Stimulated activated CD8-positive, alpha-beta memory T cell treated with anti-CD3 and anti-CD28 coated beads, Interleukin-15, amount 100 ng/mL, for 4 hours (primary cell): ENCODE data around the gene MPDU1.

ENCODE experiments used
- DNase-seq, 2 donors: peaks; one replicate each; pipeline ENCODE4 v3.0.0-alpha.2; 2020; ENCODE audit warnings: low read depth in 2 of 2

Gene MPDU1

GRCh38 chr17:7560172-7561027, 23.3 kb upstream of the MPDU1 start:
- DNase-seq: no peak

GRCh38 chr17:7561028-7561575, 22.6 kb upstream of the MPDU1 start:
- DNase-seq: peak; percentile 65 to 74

GRCh38 chr17:7561589-7562207, 22.0 kb upstream of the MPDU1 start, which contains the start of gene SENP3:
TSS of gene SENP3 (plus strand) at chr17:7561919. CDS start at chr17:7563077, 1,158 bp downstream.
- peak; percentile 75 to 86 for DNase-seq

- no peak for DNase-seq
These were observed 21.4 kb upstream of the MPDU1 start for GRCh38 chr17:7562208-7562605.

- DNase-seq: no peak
These were observed 20.4 kb upstream of the MPDU1 start for GRCh38 chr17:7563115-7563869.

GRCh38 chr17:7569571-7569970, 14.1 kb upstream of the MPDU1 start:
- no peak for DNase-seq

DNA sequence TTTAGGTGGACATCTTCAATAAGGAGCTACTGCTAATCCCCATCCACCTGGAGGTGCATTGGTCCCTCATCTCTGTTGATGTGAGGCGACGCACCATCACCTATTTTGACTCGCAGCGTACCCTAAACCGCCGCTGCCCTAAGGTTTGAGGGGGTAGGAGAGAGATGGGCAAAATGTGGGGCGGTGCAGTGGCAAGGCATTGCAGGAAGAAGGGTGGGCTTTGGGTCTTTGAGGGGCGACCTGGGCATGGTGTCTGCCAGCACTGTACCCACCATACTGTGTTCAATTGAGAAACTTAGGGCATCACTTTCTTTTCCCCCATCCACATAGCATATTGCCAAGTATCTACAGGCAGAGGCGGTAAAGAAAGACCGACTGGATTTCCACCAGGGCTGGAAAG, 13.3 kb upstream of the MPDU1 start:
- DNase-seq: no peak

DNA sequence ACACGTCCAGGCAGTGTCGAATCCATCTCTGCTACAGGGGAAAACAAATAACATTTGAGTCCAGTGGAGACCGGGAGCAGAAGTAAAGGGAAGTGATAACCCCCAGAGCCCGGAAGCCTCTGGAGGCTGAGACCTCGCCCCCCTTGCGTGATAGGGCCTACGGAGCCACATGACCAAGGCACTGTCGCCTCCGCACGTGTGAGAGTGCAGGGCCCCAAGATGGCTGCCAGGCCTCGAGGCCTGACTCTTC, 11.4 kb upstream of the MPDU1 start:
- DNase-seq: peak in 1 of 2 donors; percentile 99

GRCh38 chr17:7572588-7573323, 10.9 kb upstream of the MPDU1 start:
- peak in 1 of 2 donors; percentile 99 for DNase-seq

- DNase-seq: peak; percentile 86
These were observed 10.2 kb upstream of the MPDU1 start for GRCh38 chr17:7573324-7574080.

GRCh38 chr17:7574176-7574953, 9.3 kb upstream of the MPDU1 start:
- no peak for DNase-seq

DNA sequence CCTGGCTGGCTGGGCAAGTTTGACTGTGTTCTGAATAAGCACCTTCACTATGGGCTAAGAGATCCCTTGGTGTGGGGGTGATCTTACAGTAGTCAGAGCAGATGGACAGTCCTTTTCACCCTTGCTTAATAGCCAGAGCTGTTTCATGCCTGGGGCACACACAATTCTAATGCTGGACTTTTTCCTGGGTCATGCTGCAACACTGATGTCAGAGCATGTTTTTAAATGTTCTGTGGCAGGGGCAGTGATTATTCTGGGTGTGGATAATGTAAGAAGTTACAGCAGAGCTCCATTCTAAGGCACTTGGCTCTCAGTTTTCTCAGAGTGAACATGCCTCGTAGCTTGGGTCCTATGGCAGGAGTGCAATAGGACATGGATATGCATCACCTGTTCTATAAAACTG, 8.2 kb upstream of the MPDU1 start:
- DNase-seq: no peak

DNA sequence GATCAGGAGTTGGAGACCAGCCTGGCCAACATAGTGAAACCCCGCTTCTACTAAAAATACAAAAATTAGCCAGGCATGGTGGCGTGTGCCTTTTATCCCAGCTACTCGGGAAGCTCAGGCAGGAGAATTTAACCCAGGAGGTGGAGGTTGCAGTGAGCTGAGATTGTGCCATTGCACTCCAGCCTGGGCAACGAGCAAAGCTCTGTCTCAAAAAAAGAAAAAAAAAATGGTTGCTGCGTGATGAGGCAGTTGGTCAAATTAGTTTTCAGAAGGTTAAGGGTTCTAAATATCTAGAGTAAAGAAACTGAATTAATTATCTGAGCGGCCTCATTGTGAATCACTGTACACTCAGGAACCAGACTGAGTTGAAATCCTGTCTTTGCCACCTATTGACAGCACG, 7.7 kb upstream of the MPDU1 start:
- no peak for DNase-seq

- DNase-seq: no peak
These were observed 7.2 kb upstream of the MPDU1 start for GRCh38 chr17:7576432-7576937.

DNA sequence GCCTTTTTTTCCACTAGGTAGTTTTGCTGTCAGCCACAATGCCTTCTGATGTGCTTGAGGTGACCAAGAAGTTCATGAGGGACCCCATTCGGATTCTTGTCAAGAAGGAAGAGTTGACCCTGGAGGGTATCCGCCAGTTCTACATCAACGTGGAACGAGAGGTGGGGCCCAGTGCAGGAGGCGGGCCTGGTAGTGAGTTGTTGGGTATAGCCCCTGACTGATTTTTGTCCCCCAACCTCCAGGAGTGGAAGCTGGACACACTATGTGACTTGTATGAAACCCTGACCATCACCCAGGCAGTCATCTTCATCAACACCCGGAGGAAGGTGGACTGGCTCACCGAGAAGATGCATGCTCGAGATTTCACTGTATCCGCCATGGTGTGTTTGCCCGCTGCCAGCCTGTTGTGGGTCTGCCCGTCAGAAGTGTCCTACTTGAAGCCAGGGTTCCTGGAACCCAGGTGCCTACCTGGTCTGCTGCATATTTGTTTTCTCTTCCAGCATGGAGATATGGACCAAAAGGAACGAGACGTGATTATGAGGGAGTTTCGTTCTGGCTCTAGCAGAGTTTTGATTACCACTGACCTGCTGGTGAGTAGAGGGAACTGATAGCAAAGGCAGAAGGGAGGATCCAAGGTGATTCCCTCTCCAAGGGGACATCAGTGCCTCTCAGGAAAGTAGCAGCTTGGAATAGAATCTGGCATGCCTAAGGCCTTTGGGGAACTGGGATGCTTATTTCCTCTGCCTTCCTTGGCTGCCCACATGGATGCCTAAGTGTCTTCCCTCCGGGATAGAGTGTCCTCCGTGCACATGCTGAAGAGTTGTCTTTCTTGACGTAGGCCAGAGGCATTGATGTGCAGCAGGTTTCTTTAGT, 6.1 kb upstream of the MPDU1 start:
- no peak for DNase-seq

- DNase-seq: peak; percentile 45 to 62
These were observed 4.4 kb upstream of the MPDU1 start, which contains the start of gene CD68 for GRCh38 chr17:7579001-7579833. TSS of gene CD68 (plus strand) at chr17:7579638. CDS start at chr17:7579678, 40 bp downstream.

GRCh38 chr17:7579834-7580603, 3.6 kb upstream of the MPDU1 start:
- DNase-seq: no peak
